ENCODE measurements around the gene TNFAIP2. TPM values are rescaled to one million over a fixed set of nuclear protein-coding genes. Genes with fewer than 3 reads are reported as not detected.

The TNFAIP2 gene
- polyA plus RNA-seq, 1 donor from 2014 or later = 1.8 TPM

DNA sequence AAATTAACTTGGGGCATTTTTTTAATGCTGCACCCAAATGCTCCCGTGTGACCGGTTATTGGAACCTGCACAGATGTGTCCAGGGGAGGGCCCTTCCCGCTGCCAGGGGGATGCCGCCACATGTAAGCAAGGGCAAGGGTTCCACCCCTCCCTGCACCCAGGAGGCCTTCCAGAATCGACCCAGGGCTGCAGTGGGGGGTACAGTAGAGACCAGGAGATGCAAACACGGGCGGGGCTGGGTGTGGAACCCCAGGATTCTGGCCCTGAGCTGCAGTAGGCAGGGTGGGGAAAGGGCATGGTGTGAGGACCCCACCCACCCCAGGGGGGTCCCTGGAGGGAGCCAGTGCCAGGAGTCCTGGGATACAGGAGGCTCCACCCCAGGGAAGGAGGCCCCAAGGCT lies 54.1 kb downstream of the TNFAIP2 start:
- Histone ChIP-seq H3F3A (ENCODE audit: insufficient read depth, low read length, poor library complexity, severe bottlenecking) (no peaks in the 10 kb centered on the region), H2AFZ (ENCODE audit: low read depth, low read length) (no peak overlapping the region), H3K9ac (ENCODE audit: low read length) (no peak overlapping the region), H3K9me2 (ENCODE audit: insufficient read depth, low read length) (no peaks in the 10 kb centered on the region), H3K27ac (ENCODE audit: low read length) (no peak overlapping the region), H3K27me3 (ENCODE audit: insufficient read depth, low read depth, low read length) (no peaks in the 10 kb centered on the region), H3K79me2 (replicated peaks; ENCODE audit: insufficient read depth, low read length) (no peaks in the 10 kb centered on the region), H3K36me3 (ENCODE audit: insufficient read depth, low read length) (no peaks in the 10 kb centered on the region), H3K4me3 (ENCODE audit: low read length) (no peak overlapping the region), H3K9me3 (ENCODE audit: low read length) (peaks cover 4% of the 10 kb centered on the region), H3K4me2 (ENCODE audit: low read length) (no peak overlapping the region), H4K20me1 (ENCODE audit: insufficient read depth) (no peaks in the 10 kb centered on the region)
- TF ChIP-seq MXI1 (conservative IDR thresholded peaks at IDR 0.05; ENCODE audit: poor library complexity, severe bottlenecking) (no peak), RAD21 (conservative IDR thresholded peaks at IDR 0.05) (no peak), TAF1 (IDR thresholded peaks at IDR 0.05; ENCODE audit: low read depth) (no peak), EZH2 (IDR thresholded peaks at IDR 0.05; ENCODE audit: borderline replicate concordance, insufficient read depth, low read length, poor library complexity, severe bottlenecking) (no peak), POLR2AphosphoS5 (IDR thresholded peaks at IDR 0.05) (no peak), EP300 (conservative IDR thresholded peaks at IDR 0.05; ENCODE audit: poor library complexity, severe bottlenecking) (no peak), SMC3 (conservative IDR thresholded peaks at IDR 0.05; ENCODE audit: poor library complexity) (no peak)
- TF ChIP-seq, protein P1, sequence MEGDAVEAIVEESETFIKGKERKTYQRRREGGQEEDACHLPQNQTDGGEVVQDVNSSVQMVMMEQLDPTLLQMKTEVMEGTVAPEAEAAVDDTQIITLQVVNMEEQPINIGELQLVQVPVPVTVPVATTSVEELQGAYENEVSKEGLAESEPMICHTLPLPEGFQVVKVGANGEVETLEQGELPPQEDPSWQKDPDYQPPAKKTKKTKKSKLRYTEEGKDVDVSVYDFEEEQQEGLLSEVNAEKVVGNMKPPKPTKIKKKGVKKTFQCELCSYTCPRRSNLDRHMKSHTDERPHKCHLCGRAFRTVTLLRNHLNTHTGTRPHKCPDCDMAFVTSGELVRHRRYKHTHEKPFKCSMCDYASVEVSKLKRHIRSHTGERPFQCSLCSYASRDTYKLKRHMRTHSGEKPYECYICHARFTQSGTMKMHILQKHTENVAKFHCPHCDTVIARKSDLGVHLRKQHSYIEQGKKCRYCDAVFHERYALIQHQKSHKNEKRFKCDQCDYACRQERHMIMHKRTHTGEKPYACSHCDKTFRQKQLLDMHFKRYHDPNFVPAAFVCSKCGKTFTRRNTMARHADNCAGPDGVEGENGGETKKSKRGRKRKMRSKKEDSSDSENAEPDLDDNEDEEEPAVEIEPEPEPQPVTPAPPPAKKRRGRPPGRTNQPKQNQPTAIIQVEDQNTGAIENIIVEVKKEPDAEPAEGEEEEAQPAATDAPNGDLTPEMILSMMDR (IDR thresholded peaks at IDR 0.05; ENCODE audit: poor library complexity, severe bottlenecking) = no peak
- TF ChIP-seq, protein P2, sequence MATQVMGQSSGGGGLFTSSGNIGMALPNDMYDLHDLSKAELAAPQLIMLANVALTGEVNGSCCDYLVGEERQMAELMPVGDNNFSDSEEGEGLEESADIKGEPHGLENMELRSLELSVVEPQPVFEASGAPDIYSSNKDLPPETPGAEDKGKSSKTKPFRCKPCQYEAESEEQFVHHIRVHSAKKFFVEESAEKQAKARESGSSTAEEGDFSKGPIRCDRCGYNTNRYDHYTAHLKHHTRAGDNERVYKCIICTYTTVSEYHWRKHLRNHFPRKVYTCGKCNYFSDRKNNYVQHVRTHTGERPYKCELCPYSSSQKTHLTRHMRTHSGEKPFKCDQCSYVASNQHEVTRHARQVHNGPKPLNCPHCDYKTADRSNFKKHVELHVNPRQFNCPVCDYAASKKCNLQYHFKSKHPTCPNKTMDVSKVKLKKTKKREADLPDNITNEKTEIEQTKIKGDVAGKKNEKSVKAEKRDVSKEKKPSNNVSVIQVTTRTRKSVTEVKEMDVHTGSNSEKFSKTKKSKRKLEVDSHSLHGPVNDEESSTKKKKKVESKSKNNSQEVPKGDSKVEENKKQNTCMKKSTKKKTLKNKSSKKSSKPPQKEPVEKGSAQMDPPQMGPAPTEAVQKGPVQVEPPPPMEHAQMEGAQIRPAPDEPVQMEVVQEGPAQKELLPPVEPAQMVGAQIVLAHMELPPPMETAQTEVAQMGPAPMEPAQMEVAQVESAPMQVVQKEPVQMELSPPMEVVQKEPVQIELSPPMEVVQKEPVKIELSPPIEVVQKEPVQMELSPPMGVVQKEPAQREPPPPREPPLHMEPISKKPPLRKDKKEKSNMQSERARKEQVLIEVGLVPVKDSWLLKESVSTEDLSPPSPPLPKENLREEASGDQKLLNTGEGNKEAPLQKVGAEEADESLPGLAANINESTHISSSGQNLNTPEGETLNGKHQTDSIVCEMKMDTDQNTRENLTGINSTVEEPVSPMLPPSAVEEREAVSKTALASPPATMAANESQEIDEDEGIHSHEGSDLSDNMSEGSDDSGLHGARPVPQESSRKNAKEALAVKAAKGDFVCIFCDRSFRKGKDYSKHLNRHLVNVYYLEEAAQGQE (IDR thresholded peaks at IDR 0.05; ENCODE audit: borderline replicate concordance) = no peak

DNA sequence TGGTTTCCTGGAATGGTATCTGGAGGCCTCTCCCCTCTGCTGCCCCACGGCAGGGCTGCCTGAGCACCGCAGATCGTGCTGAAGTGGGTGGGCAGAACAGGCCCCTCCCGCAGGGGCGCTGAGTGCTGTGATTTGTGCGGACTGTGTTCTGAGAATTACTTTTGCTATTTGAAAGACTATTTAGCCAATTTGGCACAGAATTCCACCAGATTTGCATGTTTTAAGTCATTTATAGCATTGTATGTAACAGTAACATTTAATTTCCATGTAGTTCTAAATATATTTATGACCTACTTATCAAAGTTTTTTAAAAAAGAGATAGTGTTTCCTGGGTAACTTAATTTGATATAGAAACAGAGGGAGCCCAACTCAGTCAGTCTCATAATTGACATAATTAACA lies 55.3 kb downstream of the TNFAIP2 start:
- no peaks in the 10 kb centered on the region for H4K20me1 ChIP-seq (ENCODE audit: insufficient read depth)
- H3K27me3 ChIP-seq (ENCODE audit: insufficient read depth, low read depth, low read length) = no peaks in the 10 kb centered on the region
- H3F3A ChIP-seq (ENCODE audit: insufficient read depth, low read length, poor library complexity, severe bottlenecking) = no peaks in the 10 kb centered on the region
- H3K9ac ChIP-seq (ENCODE audit: low read length) = no peak overlapping the region
- no peak overlapping the region for H3K4me2 ChIP-seq (ENCODE audit: low read length)
- no peak overlapping the region for H3K27ac ChIP-seq (ENCODE audit: low read length)
- H3K4me3 ChIP-seq (ENCODE audit: low read length) = no peak overlapping the region
- peaks cover 4% of the 10 kb centered on the region for H3K9me3 ChIP-seq (ENCODE audit: low read length)
- no peaks in the 10 kb centered on the region for H3K9me2 ChIP-seq (ENCODE audit: insufficient read depth, low read length)
- H3K36me3 ChIP-seq (ENCODE audit: insufficient read depth, low read length) = no peaks in the 10 kb centered on the region
- H2AFZ ChIP-seq (ENCODE audit: low read depth, low read length) = no peak overlapping the region
- TF ChIP-seq SMC3 (conservative IDR thresholded peaks at IDR 0.05; ENCODE audit: poor library complexity) = no peak
- no peak for TF ChIP-seq POLR2AphosphoS5 (IDR thresholded peaks at IDR 0.05)
- no peak for TF ChIP-seq MXI1 (conservative IDR thresholded peaks at IDR 0.05; ENCODE audit: poor library complexity, severe bottlenecking)
- no peak for TF ChIP-seq EP300 (conservative IDR thresholded peaks at IDR 0.05; ENCODE audit: poor library complexity, severe bottlenecking)
- TF ChIP-seq EZH2 (IDR thresholded peaks at IDR 0.05; ENCODE audit: borderline replicate concordance, insufficient read depth, low read length, poor library complexity, severe bottlenecking) = no peak
- TF ChIP-seq, protein P2 (IDR thresholded peaks at IDR 0.05; ENCODE audit: borderline replicate concordance) = no peak
- TF ChIP-seq, protein P1 (IDR thresholded peaks at IDR 0.05; ENCODE audit: poor library complexity, severe bottlenecking) = no peak
- TF ChIP-seq RAD21 (conservative IDR thresholded peaks at IDR 0.05) = no peak
- no peak for TF ChIP-seq TAF1 (IDR thresholded peaks at IDR 0.05; ENCODE audit: low read depth)
- no peaks in the 10 kb centered on the region for H3K79me2 ChIP-seq (replicated peaks; ENCODE audit: insufficient read depth, low read length)
